ENCODE data around the gene BUD31. TPM values are rescaled to one million over a fixed set of nuclear protein-coding genes. Genes with fewer than 3 reads are reported as not detected.

The BUD31 gene
- total RNA-seq, 1 experiment from 2014 or later = 154 TPM

DNA sequence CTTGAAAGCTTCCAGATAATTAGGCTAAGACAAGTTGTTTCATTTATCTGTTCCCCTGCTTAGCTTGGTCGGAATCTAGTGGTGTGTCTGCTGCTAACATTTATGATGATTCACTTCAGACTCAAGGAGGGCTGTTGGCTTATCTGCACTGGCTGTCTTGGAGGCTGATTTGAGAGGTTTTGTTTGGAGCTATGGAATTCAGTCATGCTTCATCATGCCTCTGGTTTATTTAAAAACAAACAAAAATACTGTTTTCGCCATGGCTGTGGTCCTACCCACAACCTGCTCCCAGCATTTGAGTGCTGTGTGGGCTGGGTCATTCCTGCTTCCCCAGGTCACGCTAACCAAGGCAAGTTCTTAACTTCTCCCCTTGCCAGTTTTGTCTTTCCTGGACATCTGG, 46.0 kb upstream of the BUD31 start:
- ChIA-PET RAD21 (ENCODE audit: low non-redundant PET in 1 of 2, low total read pairs in 2 of 2, uncharacterized antibody in 2 of 2, unreplicated experiment in 2 of 2) (interaction anchor here in 1 of 2 experiments (0.9 kb wide), 1 partner anchor 44 kb away, joined by 3 read pairs; no protein-coding TSS in a partner anchor), POLR2A (no interaction called here), CTCF (no interaction called here)
- no peaks in the 10 kb centered on the region for H4K20me1 ChIP-seq (ENCODE audit: insufficient read depth)
- peaks cover 34 to 43% of the 10 kb centered on the region in 2 experiments; a peak in 3 of 4 replicates for H3K36me3 ChIP-seq (ENCODE audit: control insufficient read depth in 1 of 2, insufficient read depth in 2 of 2, low read length in 2 of 2)
- H3K9me2 ChIP-seq (ENCODE audit: insufficient read depth) = no peaks in the 10 kb centered on the region
- H2AFZ ChIP-seq (ENCODE audit: low read depth, low read length, poor library complexity, severe bottlenecking) = no peak overlapping the region
- H3K79me2 ChIP-seq (ENCODE audit: insufficient read depth, low read length) = no peaks in the 10 kb centered on the region
- no TSS peak for BruUV-seq (replicated peaks)
- no peak overlapping the region for H3K9ac ChIP-seq (ENCODE audit: low read length)
- no peak overlapping the region for H3K4me2 ChIP-seq (ENCODE audit: low read length)
- no peak overlapping the region for H3K27ac ChIP-seq (ENCODE audit: low read depth, low read length)
- no peaks in the 10 kb centered on the region for H3K27me3 ChIP-seq (ENCODE audit: insufficient read depth, low read length)
- intact Hi-C loops (cut with micrococcal nuclease) = no loop called here
- peaks cover 5 to 14% of the 10 kb centered on the region in 2 experiments for H3K4me1 ChIP-seq (ENCODE audit: control insufficient read depth in 1 of 2, insufficient read depth in 2 of 2, low read length in 2 of 2)
- no peak for DNase-seq (ENCODE audit: low read depth, low spot score)
- no peak for TF ChIP-seq MAX (IDR thresholded peaks at IDR 0.05)
- TF ChIP-seq, protein P1, sequence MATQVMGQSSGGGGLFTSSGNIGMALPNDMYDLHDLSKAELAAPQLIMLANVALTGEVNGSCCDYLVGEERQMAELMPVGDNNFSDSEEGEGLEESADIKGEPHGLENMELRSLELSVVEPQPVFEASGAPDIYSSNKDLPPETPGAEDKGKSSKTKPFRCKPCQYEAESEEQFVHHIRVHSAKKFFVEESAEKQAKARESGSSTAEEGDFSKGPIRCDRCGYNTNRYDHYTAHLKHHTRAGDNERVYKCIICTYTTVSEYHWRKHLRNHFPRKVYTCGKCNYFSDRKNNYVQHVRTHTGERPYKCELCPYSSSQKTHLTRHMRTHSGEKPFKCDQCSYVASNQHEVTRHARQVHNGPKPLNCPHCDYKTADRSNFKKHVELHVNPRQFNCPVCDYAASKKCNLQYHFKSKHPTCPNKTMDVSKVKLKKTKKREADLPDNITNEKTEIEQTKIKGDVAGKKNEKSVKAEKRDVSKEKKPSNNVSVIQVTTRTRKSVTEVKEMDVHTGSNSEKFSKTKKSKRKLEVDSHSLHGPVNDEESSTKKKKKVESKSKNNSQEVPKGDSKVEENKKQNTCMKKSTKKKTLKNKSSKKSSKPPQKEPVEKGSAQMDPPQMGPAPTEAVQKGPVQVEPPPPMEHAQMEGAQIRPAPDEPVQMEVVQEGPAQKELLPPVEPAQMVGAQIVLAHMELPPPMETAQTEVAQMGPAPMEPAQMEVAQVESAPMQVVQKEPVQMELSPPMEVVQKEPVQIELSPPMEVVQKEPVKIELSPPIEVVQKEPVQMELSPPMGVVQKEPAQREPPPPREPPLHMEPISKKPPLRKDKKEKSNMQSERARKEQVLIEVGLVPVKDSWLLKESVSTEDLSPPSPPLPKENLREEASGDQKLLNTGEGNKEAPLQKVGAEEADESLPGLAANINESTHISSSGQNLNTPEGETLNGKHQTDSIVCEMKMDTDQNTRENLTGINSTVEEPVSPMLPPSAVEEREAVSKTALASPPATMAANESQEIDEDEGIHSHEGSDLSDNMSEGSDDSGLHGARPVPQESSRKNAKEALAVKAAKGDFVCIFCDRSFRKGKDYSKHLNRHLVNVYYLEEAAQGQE (IDR thresholded peaks at IDR 0.05; ENCODE audit: low read depth) = no peak
- TF ChIP-seq CTCF (IDR thresholded peaks at IDR 0.05 in 2 of 3, conservative IDR thresholded peaks at IDR 0.05 in 1 of 3; ENCODE audit: borderline replicate concordance in 1 of 3, insufficient read depth in 1 of 3, low read depth in 2 of 3, low read length in 2 of 3) = no peak
- TF ChIP-seq EZH2phosphoT487 (IDR thresholded peaks at IDR 0.05; ENCODE audit: borderline replicate concordance) = no peak
- no peak for TF ChIP-seq POLR2AphosphoS5 (IDR thresholded peaks at IDR 0.05; ENCODE audit: low read depth, low read length)
- no peak for TF ChIP-seq CBX3 (IDR thresholded peaks at IDR 0.05; ENCODE audit: low read depth)
- TF ChIP-seq CEBPB (IDR thresholded peaks at IDR 0.05; ENCODE audit: low read depth) = no peak
- no peak for TF ChIP-seq YY1 (IDR thresholded peaks at IDR 0.05; ENCODE audit: extremely low read depth, insufficient replicate concordance, low read depth, low read length)
- TF ChIP-seq RAD21 (IDR thresholded peaks at IDR 0.05; ENCODE audit: low read depth) = no peak
- TF ChIP-seq ZFX (IDR thresholded peaks at IDR 0.05) = no peak
- no peak for TF ChIP-seq POLR2A (IDR thresholded peaks at IDR 0.05; ENCODE audit: borderline replicate concordance, extremely low read depth, insufficient read depth, insufficient read length)
- TF ChIP-seq SP1 (IDR thresholded peaks at IDR 0.05; ENCODE audit: low read depth) = no peak
- TF ChIP-seq TCF7L2 (IDR thresholded peaks at IDR 0.05; ENCODE audit: borderline replicate concordance, extremely low read depth, insufficient read depth, insufficient read length) = no peak
- no peak for TF ChIP-seq EZH2 (IDR thresholded peaks at IDR 0.05)
- TF ChIP-seq SIN3A (IDR thresholded peaks at IDR 0.05; ENCODE audit: low read depth) = no peak
- no peak for TF ChIP-seq ZNF274 (IDR thresholded peaks at IDR 0.05; ENCODE audit: low read depth, low read length)
- no peak for TF ChIP-seq JUND (IDR thresholded peaks at IDR 0.05)
- no peak for TF ChIP-seq FOSL1 (IDR thresholded peaks at IDR 0.05; ENCODE audit: low read depth)
- H3K9me3 ChIP-seq (ENCODE audit: control insufficient read depth in 1 of 2, insufficient read depth in 1 of 2, low read depth in 1 of 2, low read length in 2 of 2) = no peaks in the 10 kb centered on the region
- no peak overlapping the region for H3K4me3 ChIP-seq (replicated peaks in 1 of 2; ENCODE audit: low read depth in 1 of 2, low read length in 2 of 2)
- ATAC-seq = no peak

Data from HCT116 (cell line).